Loucy (cell line): Measurements from ENCODE around the gene RNASE8.
"Not testable (repeated sequence)": the region's sequence is repeated elsewhere in the genome, so short reads cannot be mapped to it uniquely, and the experiment has no call there.

Experiments
- H2AFZ ChIP-seq: fragments of 200-600 bp; sonication (generic); 2 replicates; pipeline ENCODE4 v1.6.0; 2016; ENCODE audit warnings: antibody characterized with exemption, mild to moderate bottlenecking, low read length, moderate library complexity
- H3F3A ChIP-seq: fragments of 200-600 bp; 2 replicates; pipeline ENCODE4 v1.6.0; 2016; ENCODE audit warnings: antibody characterized with exemption, low read depth, mild to moderate bottlenecking
- H3K27me3 ChIP-seq: fragments of 200-600 bp; sonication (generic); 2 replicates; pipeline ENCODE4 v1.6.1; 2014; ENCODE audit warnings: low read length, mild to moderate bottlenecking; ENCODE audit not compliant: insufficient read depth, poor library complexity, severe bottlenecking
- H3K36me3 ChIP-seq: fragments of 200-600 bp; sonication (generic); 2 replicates; pipeline ENCODE4 v1.6.1; 2016; ENCODE audit warnings: low read length; ENCODE audit not compliant: insufficient read depth
- H3K4me1 ChIP-seq: fragments of 200-600 bp; sonication (generic); 2 replicates; pipeline ENCODE4 v1.5.1; 2014; ENCODE audit warnings: low read length, mild to moderate bottlenecking; ENCODE audit not compliant: insufficient read depth, poor library complexity, severe bottlenecking
- H3K4me2 ChIP-seq: fragments of 200-600 bp; sonication (generic); 2 replicates; pipeline ENCODE4 v1.6.0; 2014; ENCODE audit warnings: antibody characterized with exemption, low read length, low read depth, mild to moderate bottlenecking; ENCODE audit not compliant: poor library complexity, severe bottlenecking
- H3K4me3 ChIP-seq: fragments of 200-600 bp; sonication (generic); 2 replicates; pipeline ENCODE4 v1.5.1; 2014; ENCODE audit warnings: low read length, mild to moderate bottlenecking, mixed read lengths; ENCODE audit not compliant: poor library complexity, severe bottlenecking
- H3K79me2 ChIP-seq: fragments of 200-600 bp; sonication (generic); 2 replicates; pipeline ENCODE4 v1.6.1; 2014; ENCODE audit warnings: low read length; ENCODE audit not compliant: insufficient read depth
- H3K9ac ChIP-seq: fragments of 200-600 bp; sonication (generic); 2 replicates; pipeline ENCODE4 v1.6.0; 2014; ENCODE audit warnings: mild to moderate bottlenecking, low read depth, low read length, moderate library complexity; ENCODE audit not compliant: poor library complexity, severe bottlenecking
- H3K9me2 ChIP-seq: fragments of 200-600 bp; sonication (generic); replicated peaks from 2 replicates; pipeline ENCODE4 v1.6.1; 2016; ENCODE audit warnings: low read depth, low read length, mixed read lengths
- H3K9me3 ChIP-seq: fragments of 200-600 bp; sonication (generic); 2 replicates; pipeline ENCODE4 v1.6.1; 2014; ENCODE audit warnings: mild to moderate bottlenecking, antibody characterized with exemption, low read length, low read depth; ENCODE audit not compliant: insufficient read depth
- H4K20me1 ChIP-seq: fragments of 200-600 bp; sonication (generic); 2 replicates; pipeline ENCODE4 v1.6.0; 2014; ENCODE audit warnings: antibody characterized with exemption, low read length, mild to moderate bottlenecking; ENCODE audit not compliant: insufficient read depth, poor library complexity, severe bottlenecking
- EZH2phosphoT487 ChIP-seq: fragments of 200-600 bp; IDR thresholded peaks from 2 replicates; pipeline ENCODE4 v1.6.1; 2018; ENCODE audit warnings: antibody characterized with exemption, mild to moderate bottlenecking, moderate library complexity, borderline replicate concordance
- TF ChIP-seq, protein P1 (sequence below): fragments of 200-600 bp; sonication (generic); conservative IDR thresholded peaks from 2 replicates; pipeline ENCODE4 v1.5.1; 2014; ENCODE audit warnings: mild to moderate bottlenecking, antibody characterized with exemption, low read length

RNASE8 gene

DNA sequence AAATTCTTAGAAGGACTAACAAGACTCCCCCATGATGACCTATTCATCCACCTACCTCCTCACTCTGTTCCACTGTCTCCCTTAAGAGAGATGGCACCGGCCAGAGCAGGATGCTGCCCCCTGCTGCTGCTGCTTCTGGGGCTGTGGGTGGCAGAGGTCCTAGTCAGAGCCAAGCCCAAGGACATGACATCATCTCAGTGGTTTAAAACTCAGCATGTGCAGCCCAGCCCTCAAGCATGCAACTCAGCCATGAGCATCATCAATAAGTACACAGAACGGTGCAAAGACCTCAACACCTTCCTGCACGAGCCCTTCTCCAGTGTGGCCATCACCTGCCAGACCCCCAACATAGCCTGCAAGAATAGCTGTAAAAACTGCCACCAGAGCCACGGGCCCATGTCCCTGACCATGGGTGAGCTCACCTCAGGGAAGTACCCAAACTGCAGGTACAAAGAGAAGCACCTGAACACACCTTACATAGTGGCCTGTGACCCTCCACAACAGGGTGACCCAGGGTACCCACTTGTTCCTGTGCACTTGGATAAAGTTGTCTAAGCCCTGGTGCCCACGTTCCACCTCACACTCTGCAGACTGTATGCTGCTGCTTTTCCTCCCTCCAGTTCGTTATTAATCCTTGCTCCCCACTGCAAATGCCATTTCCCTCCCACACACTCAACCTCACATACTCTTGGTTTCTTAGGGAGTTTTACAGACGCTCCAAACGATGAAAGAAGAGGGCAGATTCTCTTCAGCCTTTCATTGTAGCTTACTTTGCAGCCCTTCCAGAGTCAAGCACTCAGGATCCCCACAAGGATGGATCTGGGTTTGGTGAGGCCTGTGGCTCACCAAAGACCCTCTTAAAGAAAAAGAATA lies at the start of gene RNASE8:
TSS of gene RNASE8 (plus strand) at position 20 of the 873 bp plus-strand sequence. CDS start at position 91, 71 bp downstream.
- no peaks in the 10 kb centered on the region for H3F3A ChIP-seq
- H3K4me1 ChIP-seq: peaks cover 12% of the 10 kb centered on the region
- H4K20me1 ChIP-seq: no peaks in the 10 kb centered on the region
- H3K9me2 ChIP-seq: no peaks in the 10 kb centered on the region
- TF ChIP-seq, protein P1, sequence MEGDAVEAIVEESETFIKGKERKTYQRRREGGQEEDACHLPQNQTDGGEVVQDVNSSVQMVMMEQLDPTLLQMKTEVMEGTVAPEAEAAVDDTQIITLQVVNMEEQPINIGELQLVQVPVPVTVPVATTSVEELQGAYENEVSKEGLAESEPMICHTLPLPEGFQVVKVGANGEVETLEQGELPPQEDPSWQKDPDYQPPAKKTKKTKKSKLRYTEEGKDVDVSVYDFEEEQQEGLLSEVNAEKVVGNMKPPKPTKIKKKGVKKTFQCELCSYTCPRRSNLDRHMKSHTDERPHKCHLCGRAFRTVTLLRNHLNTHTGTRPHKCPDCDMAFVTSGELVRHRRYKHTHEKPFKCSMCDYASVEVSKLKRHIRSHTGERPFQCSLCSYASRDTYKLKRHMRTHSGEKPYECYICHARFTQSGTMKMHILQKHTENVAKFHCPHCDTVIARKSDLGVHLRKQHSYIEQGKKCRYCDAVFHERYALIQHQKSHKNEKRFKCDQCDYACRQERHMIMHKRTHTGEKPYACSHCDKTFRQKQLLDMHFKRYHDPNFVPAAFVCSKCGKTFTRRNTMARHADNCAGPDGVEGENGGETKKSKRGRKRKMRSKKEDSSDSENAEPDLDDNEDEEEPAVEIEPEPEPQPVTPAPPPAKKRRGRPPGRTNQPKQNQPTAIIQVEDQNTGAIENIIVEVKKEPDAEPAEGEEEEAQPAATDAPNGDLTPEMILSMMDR: peak; percentile 59
- TF ChIP-seq EZH2phosphoT487: no peak
- no peak within 1 kb of the TSS for H3K4me2 ChIP-seq
- H3K9me3 ChIP-seq: no peaks in the 10 kb centered on the region
- H2AFZ ChIP-seq: no peak within 1 kb of the TSS
- no peaks in the 10 kb centered on the region for H3K79me2 ChIP-seq
- no peaks in the 10 kb centered on the region for H3K36me3 ChIP-seq
- H3K9ac ChIP-seq: no peak within 1 kb of the TSS
- H3K4me3 ChIP-seq: no peak within 1 kb of the TSS
- H3K27me3 ChIP-seq: no peaks in the 10 kb centered on the region

- H3K9me2 ChIP-seq, H3K4me1 ChIP-seq, H3K9me3 ChIP-seq, H3K4me2 ChIP-seq, H3K9ac ChIP-seq, H3K4me3 ChIP-seq, H2AFZ ChIP-seq, H3K79me2 ChIP-seq, H4K20me1 ChIP-seq, H3F3A ChIP-seq, H3K27me3 ChIP-seq, H3K36me3 ChIP-seq: not testable (repeated sequence)
Observed at GRCh38 chr14:21009721-21010120, 47.9 kb upstream of the RNASE8 start.

DNA sequence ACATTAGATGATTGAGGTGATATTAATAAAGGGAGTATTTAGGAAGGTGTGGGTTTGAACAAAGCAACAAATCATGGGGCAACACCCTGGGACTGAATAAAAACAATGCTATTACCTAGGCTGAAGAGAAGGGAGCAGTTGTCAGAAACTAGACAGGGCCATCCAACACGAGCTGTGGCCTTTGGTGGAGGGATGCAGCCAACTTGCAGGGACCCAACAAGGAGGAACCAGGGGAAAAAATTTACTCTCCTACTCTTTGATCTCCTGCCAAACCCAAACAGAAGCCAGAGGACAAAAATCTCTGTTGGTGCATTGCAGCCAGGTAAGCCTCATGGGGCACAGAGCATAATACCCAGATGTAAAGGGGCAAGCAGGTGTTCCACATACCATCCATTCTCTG lies 46.5 kb upstream of the RNASE8 start:
- Histone ChIP-seq H3K4me2 (no peak overlapping the region), H3K9me3 (no peaks in the 10 kb centered on the region), H3F3A (no peaks in the 10 kb centered on the region), H3K9ac (no peak overlapping the region), H3K79me2 (no peaks in the 10 kb centered on the region), H3K9me2 (no peaks in the 10 kb centered on the region), H3K4me1 (no peaks in the 10 kb centered on the region), H3K4me3 (no peak overlapping the region), H4K20me1 (no peaks in the 10 kb centered on the region), H2AFZ (no peak overlapping the region), H3K36me3 (no peaks in the 10 kb centered on the region), H3K27me3 (no peaks in the 10 kb centered on the region)
- TF ChIP-seq EZH2phosphoT487: no peak
- TF ChIP-seq, protein P1: no peak

GRCh38 chr14:21014761-21015190 lies 42.8 kb upstream of the RNASE8 start:
- no peaks in the 10 kb centered on the region for H3K36me3 ChIP-seq
- H3F3A ChIP-seq: no peaks in the 10 kb centered on the region
- no peaks in the 10 kb centered on the region for H4K20me1 ChIP-seq
- TF ChIP-seq, protein P1: peak; percentile 96
- no peak for TF ChIP-seq EZH2phosphoT487
- no peaks in the 10 kb centered on the region for H3K27me3 ChIP-seq
- no peak overlapping the region for H3K4me2 ChIP-seq
- H3K9me3 ChIP-seq: no peaks in the 10 kb centered on the region
- no peak overlapping the region for H3K9ac ChIP-seq
- no peaks in the 10 kb centered on the region for H3K79me2 ChIP-seq
- H3K9me2 ChIP-seq: no peaks in the 10 kb centered on the region
- no peak overlapping the region for H3K4me3 ChIP-seq
- H3K4me1 ChIP-seq: no peaks in the 10 kb centered on the region
- H2AFZ ChIP-seq: peak overlapping the region; percentile 52
